H9 (cell line): ENCODE results near the gene SLF1. TPM values are rescaled to one million over a fixed set of nuclear protein-coding genes. Genes with fewer than 3 reads are reported as not detected.

Source experiments
- DNase-seq: peaks from one replicate; pipeline ENCODE4 v3.0.0-alpha.2; 2017
- H2AFZ ChIP-seq: one replicate; pipeline ENCODE4 v1.6.1; 2013; ENCODE audit warnings: mild to moderate bottlenecking, low read length, control low read depth, moderate library complexity
- H2AK5ac ChIP-seq: 2 replicates; pipeline ENCODE4 v1.6.1; 2013; ENCODE audit warnings: low read length, control low read depth, mixed read lengths; ENCODE audit not compliant: insufficient read length
- H2BK120ac ChIP-seq: one replicate; pipeline ENCODE4 v1.6.1; 2013; ENCODE audit warnings: low read depth, mild to moderate bottlenecking, low read length, control low read depth, inconsistent platforms; ENCODE audit not compliant: poor library complexity, severe bottlenecking
- H2BK12ac ChIP-seq: 2 replicates; pipeline ENCODE4 v1.6.1; 2013; ENCODE audit warnings: low read length, control low read depth, mixed read lengths, low read depth; ENCODE audit not compliant: insufficient read length
- H2BK15ac ChIP-seq: 2 replicates; pipeline ENCODE4 v1.6.1; 2013; ENCODE audit warnings: low read depth, low read length, control low read depth
- H2BK20ac ChIP-seq: one replicate; pipeline ENCODE4 v1.6.1; 2013; ENCODE audit warnings: low read depth, mild to moderate bottlenecking, low read length, control low read depth, inconsistent platforms; ENCODE audit not compliant: poor library complexity, severe bottlenecking
- H2BK5ac ChIP-seq: 2 replicates; pipeline ENCODE4 v1.6.1; 2013; ENCODE audit warnings: low read length, control low read depth, mixed read lengths; ENCODE audit not compliant: insufficient read length
- H3K14ac ChIP-seq: 2 replicates; pipeline ENCODE4 v1.6.1; 2013; ENCODE audit warnings: low read length, control low read depth; ENCODE audit not compliant: insufficient read depth
- H3K18ac ChIP-seq: 2 replicates; pipeline ENCODE4 v1.6.1; 2013; ENCODE audit warnings: low read depth, mild to moderate bottlenecking, mixed read lengths, low read length, control low read depth; ENCODE audit not compliant: insufficient read length
- H3K23ac ChIP-seq: 2 replicates; pipeline ENCODE4 v1.6.1; 2013; ENCODE audit warnings: low read length, control low read depth, mixed read lengths, low read depth; ENCODE audit not compliant: insufficient read length
- H3K23me2 ChIP-seq: 2 replicates; pipeline ENCODE4 v1.6.1; 2013; ENCODE audit warnings: low read depth, mild to moderate bottlenecking, mixed read lengths, low read length, control low read depth; ENCODE audit not compliant: insufficient read length, poor library complexity, severe bottlenecking
- H3K27ac ChIP-seq: 2 replicates; pipeline ENCODE4 v1.5.1; 2013; ENCODE audit warnings: low read length, control low read depth, mixed read lengths, low read depth; ENCODE audit not compliant: insufficient read length
- H3K27me3 ChIP-seq: 2 replicates; pipeline ENCODE4 v1.6.1; 2013; ENCODE audit warnings: low read length, control low read depth, inconsistent platforms; ENCODE audit not compliant: insufficient read depth
- H3K4ac ChIP-seq: 2 replicates; pipeline ENCODE4 v1.6.1; 2013; ENCODE audit warnings: low read depth, mild to moderate bottlenecking, control low read depth, inconsistent platforms, low read length, moderate library complexity
- H3K4me1 ChIP-seq: 2 replicates; pipeline ENCODE4 v1.6.1; 2013; ENCODE audit warnings: low read length, control low read depth, inconsistent platforms; ENCODE audit not compliant: insufficient read depth
- H3K4me2 ChIP-seq: 2 replicates; pipeline ENCODE4 v1.6.1; 2013; ENCODE audit warnings: low read length, control low read depth, mixed read lengths; ENCODE audit not compliant: insufficient read length, insufficient read depth
- H3K56ac ChIP-seq: 2 replicates; pipeline ENCODE4 v1.6.1; 2013; ENCODE audit warnings: low read depth, mild to moderate bottlenecking, mixed read lengths, low read length, control low read depth; ENCODE audit not compliant: insufficient read length
- H3K79me1 ChIP-seq: 2 replicates; pipeline ENCODE4 v1.6.1; 2013; ENCODE audit warnings: low read depth, mild to moderate bottlenecking, moderate library complexity, low read length, control low read depth, inconsistent platforms; ENCODE audit not compliant: insufficient read depth, poor library complexity, severe bottlenecking
- H3K79me2 ChIP-seq: 2 replicates; pipeline ENCODE4 v1.6.1; 2013; ENCODE audit warnings: low read length, control low read depth, inconsistent platforms; ENCODE audit not compliant: insufficient read depth
- H3K9ac ChIP-seq: 2 replicates; pipeline ENCODE4 v1.6.1; 2013; ENCODE audit warnings: low read length, control low read depth, mixed read lengths; ENCODE audit not compliant: insufficient read length; ENCODE audit errors: extremely low read depth
- H3K9me3 ChIP-seq: one replicate; pipeline ENCODE4 v1.6.1; 2013; ENCODE audit warnings: low read depth, low read length, inconsistent platforms; ENCODE audit not compliant: control insufficient read depth
- H3T11ph ChIP-seq: one replicate; pipeline ENCODE4 v1.6.1; 2013; ENCODE audit warnings: mild to moderate bottlenecking, low read length, control low read depth, inconsistent platforms
- H4K20me1 ChIP-seq: one replicate; pipeline ENCODE4 v1.6.1; 2013; ENCODE audit not compliant: control insufficient read depth, insufficient read length, insufficient read depth
- H4K5ac ChIP-seq: 2 replicates; pipeline ENCODE4 v1.6.1; 2013; ENCODE audit warnings: low read depth, mild to moderate bottlenecking, mixed read lengths, low read length, control low read depth; ENCODE audit not compliant: insufficient read length
- H4K8ac ChIP-seq: replicated peaks from 2 replicates; pipeline ENCODE4 v1.6.1; 2013; ENCODE audit warnings: low read length, control low read depth, mixed read lengths, low read depth; ENCODE audit not compliant: insufficient read length
- H4K91ac ChIP-seq: 2 replicates; pipeline ENCODE4 v1.6.1; 2013; ENCODE audit warnings: low read depth, mild to moderate bottlenecking, moderate library complexity, mixed read lengths, low read length, control low read depth; ENCODE audit not compliant: insufficient read length
- H3K27ac Mint-ChIP-seq, 3 experiments: 2 replicates in 2 of 3; 3 replicates in 1 of 3; pipeline ENCODE4 v1.8.0; 2020 to 2021; ENCODE audit warnings: mixed read lengths in 3 of 3, mild to moderate bottlenecking in 1 of 3, moderate library complexity in 1 of 3
- H3K27me3 Mint-ChIP-seq: 2 replicates; pipeline ENCODE4 v1.8.0; 2021; ENCODE audit warnings: low read depth, mild to moderate bottlenecking, moderate library complexity, mixed read lengths
- H3K36me3 Mint-ChIP-seq, 3 experiments: 2 replicates in 2 of 3; 3 replicates in 1 of 3; pipeline ENCODE4 v1.8.0; 2020 to 2021; ENCODE audit warnings: low read depth in 3 of 3, mixed read lengths in 3 of 3; ENCODE audit not compliant: insufficient read depth in 1 of 3
- H3K4me1 Mint-ChIP-seq, 2 experiments: 2 replicates each; pipeline ENCODE4 v1.8.0; 2020; ENCODE audit warnings: mixed read lengths in 2 of 2
- H3K4me3 Mint-ChIP-seq, 2 experiments: 2 replicates in 1 of 2; 3 replicates in 1 of 2; pipeline ENCODE4 v1.8.0; 2020 to 2021; ENCODE audit warnings: mild to moderate bottlenecking in 2 of 2, mixed read lengths in 2 of 2, moderate library complexity in 1 of 2
- H3K9me3 Mint-ChIP-seq, 2 experiments: 2 replicates in 1 of 2; 3 replicates in 1 of 2; pipeline ENCODE4 v1.8.0; 2020; ENCODE audit warnings: mild to moderate bottlenecking in 2 of 2, mixed read lengths in 2 of 2, moderate library complexity in 1 of 2
- WGBS: extraction: QIAGEN DNeasy Blood & Tissue Kit; methylation state at CpG from one replicate; pipeline ENCODE4 v1.1.7; 2013; ENCODE audit warnings: missing lambda C conversion rate, low lambda C conversion rate, mixed read lengths; ENCODE audit not compliant: insufficient read length; ENCODE audit errors: extremely low coverage; 5-methylcytosine and 5-hydroxymethylcytosine counted together
- total RNA-seq: library from RNA; stranded (reverse); gene quantifications from 2 replicates; pipeline ENCODE4 v1.2.1, GENCODE V29; 2021
- TF ChIP-seq, protein P1 (sequence below): fragments of 200-600 bp; sonication (generic); conservative IDR thresholded peaks from 3 replicates; pipeline ENCODE4 v1.8.0; 2021; ENCODE audit warnings: antibody characterized with exemption, mild to moderate bottlenecking

Gene SLF1
- total RNA-seq, 1 experiment from 2014 or later, result 12.5 TPM

DNA sequence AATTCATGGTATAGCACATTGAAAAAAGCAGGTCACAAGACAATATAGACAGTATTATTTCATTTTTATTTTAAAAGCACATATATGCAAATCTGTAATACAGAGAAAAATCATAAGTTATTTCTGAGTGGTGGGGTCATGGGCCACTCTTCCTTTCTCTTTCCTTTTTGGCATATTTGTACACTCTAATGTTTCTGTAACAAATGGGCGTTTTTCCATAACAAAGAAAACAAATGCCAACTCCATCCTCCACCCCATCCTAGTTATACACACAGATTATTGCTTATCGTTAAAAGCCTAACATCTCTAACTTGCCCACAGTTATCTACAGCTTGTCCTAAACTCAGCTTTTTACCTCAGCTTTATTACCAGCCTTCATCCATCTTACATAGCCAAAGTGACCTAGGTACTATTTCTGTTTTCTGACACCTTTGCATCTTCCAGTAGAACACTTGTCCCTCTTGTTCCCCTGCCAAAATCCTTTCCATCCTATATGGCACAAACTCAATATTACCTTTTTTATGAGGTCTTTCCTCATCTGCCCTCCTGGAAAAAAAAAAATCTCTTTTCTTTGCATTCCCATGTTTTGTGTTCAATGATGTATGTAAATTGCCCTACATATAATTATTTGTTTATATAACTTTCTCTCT is 4.2 kb upstream of the SLF1 start:
- H2AFZ ChIP-seq, result no peak overlapping the region
- H3K9me3 ChIP-seq, result no peaks in the 10 kb centered on the region
- no peak overlapping the region for H2BK120ac ChIP-seq
- Mint-ChIP-seq H3K27me3 (no peaks in the 10 kb centered on the region), H3K9me3 (no peaks in the 10 kb centered on the region), H3K4me1 (peaks cover 29 to 35% of the 10 kb centered on the region in 2 experiments), H3K4me3 (no peak overlapping the region; a peak in 1 of 5 replicates), H3K27ac (peak overlapping the region in 1 of 3 experiments; percentile 28; a peak in 3 of 7 replicates), H3K36me3 (no peaks in the 10 kb centered on the region)
- no peak overlapping the region for H2BK15ac ChIP-seq
- DNase-seq, result no peak
- H3K79me2 ChIP-seq, result no peaks in the 10 kb centered on the region
- H3K4ac ChIP-seq, result no peak overlapping the region
- no peak overlapping the region for H3K18ac ChIP-seq
- no peak overlapping the region for H3K14ac ChIP-seq
- peaks cover 4% of the 10 kb centered on the region; the same call in 1 of the 2 replicates for H3K4me1 ChIP-seq
- H4K5ac ChIP-seq, result no peak overlapping the region
- no peaks in the 10 kb centered on the region for H4K20me1 ChIP-seq
- no peak overlapping the region for H3K27ac ChIP-seq
- H3K56ac ChIP-seq, result no peak overlapping the region
- TF ChIP-seq, protein P1, sequence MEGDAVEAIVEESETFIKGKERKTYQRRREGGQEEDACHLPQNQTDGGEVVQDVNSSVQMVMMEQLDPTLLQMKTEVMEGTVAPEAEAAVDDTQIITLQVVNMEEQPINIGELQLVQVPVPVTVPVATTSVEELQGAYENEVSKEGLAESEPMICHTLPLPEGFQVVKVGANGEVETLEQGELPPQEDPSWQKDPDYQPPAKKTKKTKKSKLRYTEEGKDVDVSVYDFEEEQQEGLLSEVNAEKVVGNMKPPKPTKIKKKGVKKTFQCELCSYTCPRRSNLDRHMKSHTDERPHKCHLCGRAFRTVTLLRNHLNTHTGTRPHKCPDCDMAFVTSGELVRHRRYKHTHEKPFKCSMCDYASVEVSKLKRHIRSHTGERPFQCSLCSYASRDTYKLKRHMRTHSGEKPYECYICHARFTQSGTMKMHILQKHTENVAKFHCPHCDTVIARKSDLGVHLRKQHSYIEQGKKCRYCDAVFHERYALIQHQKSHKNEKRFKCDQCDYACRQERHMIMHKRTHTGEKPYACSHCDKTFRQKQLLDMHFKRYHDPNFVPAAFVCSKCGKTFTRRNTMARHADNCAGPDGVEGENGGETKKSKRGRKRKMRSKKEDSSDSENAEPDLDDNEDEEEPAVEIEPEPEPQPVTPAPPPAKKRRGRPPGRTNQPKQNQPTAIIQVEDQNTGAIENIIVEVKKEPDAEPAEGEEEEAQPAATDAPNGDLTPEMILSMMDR, result no peak
- WGBS, result no CpG with 5 or more reads among the region's 2 CpGs
- H2AK5ac ChIP-seq, result no peak overlapping the region
- H2BK20ac ChIP-seq, result no peak overlapping the region
- no peak overlapping the region for H4K8ac ChIP-seq
- no peak overlapping the region for H2BK12ac ChIP-seq
- H2BK5ac ChIP-seq, result no peak overlapping the region
- H3K27me3 ChIP-seq, result no peaks in the 10 kb centered on the region
- H3K23me2 ChIP-seq, result peaks cover 11% of the 10 kb centered on the region
- H4K91ac ChIP-seq, result no peak overlapping the region
- no peak overlapping the region for H3K23ac ChIP-seq
- H3T11ph ChIP-seq, result no peak overlapping the region
- no peak overlapping the region for H3K9ac ChIP-seq
- H3K79me1 ChIP-seq, result no peaks in the 10 kb centered on the region
- H3K4me2 ChIP-seq, result no peak overlapping the region
